HG03108 (cell line): Measurements from ENCODE around the gene AOPEP.

Experiments
- ATAC-seq: cut with Tn5 transposase; IDR thresholded peaks from one replicate; pipeline ENCODE4 v1.9.1; 2021; ENCODE audit warnings: moderate library complexity; ENCODE audit not compliant: unreplicated experiment

Gene AOPEP

GRCh38 chr9:94758031-94758430 lies 31.5 kb downstream of the AOPEP start:
- ATAC-seq = no peak

- ATAC-seq = no peak
Measured at GRCh38 chr9:94758880-94759279, 32.4 kb downstream of the AOPEP start.

GRCh38 chr9:94760010-94760409 lies 33.5 kb downstream of the AOPEP start:
- no peak for ATAC-seq

- ATAC-seq = no peak
Measured at GRCh38 chr9:94760660-94761059, 34.2 kb downstream of the AOPEP start.

GRCh38 chr9:94761481-94761880 lies 35.0 kb downstream of the AOPEP start:
- no peak for ATAC-seq

GRCh38 chr9:94767331-94768072 lies 41.0 kb downstream of the AOPEP start:
- no peak for ATAC-seq

GRCh38 chr9:94768766-94769165 lies 42.3 kb downstream of the AOPEP start:
- no peak for ATAC-seq

- no peak for ATAC-seq
Measured at GRCh38 chr9:94770334-94770733, 43.8 kb downstream of the AOPEP start.

- no peak for ATAC-seq
Measured at GRCh38 chr9:94771096-94771495, 44.6 kb downstream of the AOPEP start.

- ATAC-seq = no peak
Measured at GRCh38 chr9:94772144-94772543, 45.6 kb downstream of the AOPEP start.

GRCh38 chr9:94772639-94773303 lies 46.3 kb downstream of the AOPEP start:
- ATAC-seq = no peak

- no peak for ATAC-seq
Measured at GRCh38 chr9:94773655-94774054, 47.2 kb downstream of the AOPEP start.

- ATAC-seq = no peak
Measured at GRCh38 chr9:94778013-94778412, 51.5 kb downstream of the AOPEP start.

- ATAC-seq = no peak
Measured at GRCh38 chr9:94779031-94779430, 52.5 kb downstream of the AOPEP start.

GRCh38 chr9:94779693-94780290 lies 53.3 kb downstream of the AOPEP start:
- no peak for ATAC-seq

GRCh38 chr9:94780516-94780950 lies 54.0 kb downstream of the AOPEP start:
- no peak for ATAC-seq

GRCh38 chr9:94782355-94783101 lies 56.0 kb downstream of the AOPEP start:
- no peak for ATAC-seq

GRCh38 chr9:94783102-94783682 lies 56.7 kb downstream of the AOPEP start:
- ATAC-seq = no peak

GRCh38 chr9:94783928-94784327 lies 57.4 kb downstream of the AOPEP start:
- ATAC-seq = no peak

- no peak for ATAC-seq
Measured at GRCh38 chr9:94785215-94786169, 59.0 kb downstream of the AOPEP start.
